HepG2 (cell line): Measurements from ENCODE around the gene PRELID2.

Source experiments
- CCDC6 ChIP-seq: sonication (generic); formaldehyde crosslinking; IDR thresholded peaks from 2 replicates; pipeline ENCODE4 v1.8.1; 2022; ENCODE audit warnings: mild to moderate bottlenecking, missing genetic modification reagents, moderate library complexity
- CTCF ChIP-seq: sonication (generic); formaldehyde crosslinking; IDR thresholded peaks from 2 replicates; pipeline ENCODE4 v1.5.0; 2020; ENCODE audit warnings: mild to moderate bottlenecking, missing genetic modification reagents, moderate library complexity
- ELF1 ChIP-seq: sonication (generic); formaldehyde crosslinking; IDR thresholded peaks from 2 replicates; pipeline ENCODE4 v1.4.0; 2020; ENCODE audit warnings: missing genetic modification reagents
- HNRNPK ChIP-seq: fragments of 200-400 bp; formaldehyde crosslinking; IDR thresholded peaks from 2 replicates; pipeline ENCODE4 v1.6.1; 2018; ENCODE audit warnings: low read length, low read depth, moderate library complexity, mild to moderate bottlenecking; ENCODE audit not compliant: poor library complexity, severe bottlenecking
- NR3C1 ChIP-seq: sonication (generic); formaldehyde crosslinking; IDR thresholded peaks from 2 replicates; pipeline ENCODE4 v1.4.0; 2020; ENCODE audit warnings: missing genetic modification reagents
- REST ChIP-seq, 2 experiments: IDR thresholded peaks; 2 replicates each; pipeline ENCODE4 v1.6.1; 2011 to 2012; ENCODE audit warnings: low read length in 2 of 2, borderline replicate concordance in 1 of 2, low read depth in 1 of 2, mild to moderate bottlenecking in 1 of 2, moderate library complexity in 1 of 2
- STAG1 ChIP-seq: sonication (generic); formaldehyde crosslinking; IDR thresholded peaks from 2 replicates; pipeline ENCODE4 v1.4.0; 2020; ENCODE audit warnings: missing genetic modification reagents
- USF2 ChIP-seq, 2 experiments: sonication (generic) in 1 of 2; formaldehyde crosslinking in 1 of 2; IDR thresholded peaks; 2 replicates each; pipeline versions ENCODE4 v1.5.1 to v1.6.1; 2011 to 2020; ENCODE audit warnings: borderline replicate concordance in 1 of 2, low read depth in 1 of 2, low read length in 1 of 2, mild to moderate bottlenecking in 1 of 2, missing genetic modification reagents in 1 of 2, moderate library complexity in 1 of 2
- ZBED4 ChIP-seq: sonication (generic); formaldehyde crosslinking; IDR thresholded peaks from 2 replicates; pipeline ENCODE4 v1.4.0; 2020; ENCODE audit warnings: missing genetic modification reagents, borderline replicate concordance
- ZHX1 ChIP-seq: sonication (generic); formaldehyde crosslinking; IDR thresholded peaks from 2 replicates; pipeline ENCODE4 v1.8.1; 2022; ENCODE audit warnings: low read depth, mild to moderate bottlenecking, missing genetic modification reagents
- ZNF232 ChIP-seq: sonication (generic); formaldehyde crosslinking; IDR thresholded peaks from 2 replicates; pipeline ENCODE4 v1.4.0; 2020; ENCODE audit warnings: missing genetic modification reagents, borderline replicate concordance
- ZNF343 ChIP-seq: sonication (generic); formaldehyde crosslinking; IDR thresholded peaks from 2 replicates; pipeline ENCODE4 v1.4.0; 2020; ENCODE audit warnings: mild to moderate bottlenecking, missing genetic modification reagents
- ZNF546 ChIP-seq: sonication (generic); formaldehyde crosslinking; conservative IDR thresholded peaks from 2 replicates; pipeline ENCODE4 v1.8.1; 2023; ENCODE audit warnings: mild to moderate bottlenecking, missing genetic modification reagents
- ZNF740 ChIP-seq: sonication (generic); formaldehyde crosslinking; IDR thresholded peaks from 2 replicates; pipeline ENCODE4 v1.4.0; 2020; ENCODE audit warnings: missing genetic modification reagents

- TF ChIP-seq ZHX1 (CRISPR knock-in tag), result no peak
- TF ChIP-seq CTCF (CRISPR knock-in tag), result no peak
- TF ChIP-seq ZNF343 (CRISPR knock-in tag), result no peak
- no peak for TF ChIP-seq ZNF740 (CRISPR knock-in tag)
- TF ChIP-seq ZNF546 (CRISPR knock-in tag), result no peak
- TF ChIP-seq REST (IDR thresholded peaks at IDR 0.05; ENCODE audit: borderline replicate concordance in 1 of 2, low read depth in 1 of 2, low read length in 2 of 2), result no peak
- TF ChIP-seq ZNF232, result no peak
- TF ChIP-seq CCDC6 (CRISPR knock-in tag), result no peak
- TF ChIP-seq USF2 (IDR thresholded peaks at IDR 0.05; ENCODE audit: low read depth, low read length), result no peak
- no peak for TF ChIP-seq USF2 (CRISPR knock-in tag; IDR thresholded peaks at IDR 0.05; ENCODE audit: borderline replicate concordance)
- no peak for TF ChIP-seq HNRNPK
- no peak for TF ChIP-seq NR3C1
- TF ChIP-seq STAG1 (CRISPR knock-in tag), result no peak
- no peak for TF ChIP-seq ZBED4 (CRISPR knock-in tag)
- TF ChIP-seq ELF1, result no peak
These were observed 37.8 kb downstream of the PRELID2 start for GRCh38 chr5:145797336-145797735.
